GM21526 (cell line): ENCODE results near the gene DLG4.

ENCODE experiments used
- ATAC-seq: cut with Tn5 transposase; IDR thresholded peaks from one replicate; pipeline ENCODE4 v1.9.1; 2021; ENCODE audit warnings: moderate library complexity; ENCODE audit not compliant: unreplicated experiment, low FRiP score

Gene DLG4

GRCh38 chr17:7233701-7234082 is 14.1 kb upstream of the DLG4 start:
- no peak for ATAC-seq

- no peak for ATAC-seq
Measured at GRCh38 chr17:7232114-7232513, 12.5 kb upstream of the DLG4 start.

- ATAC-seq, result no peak
Measured at GRCh38 chr17:7229504-7229903, 9.9 kb upstream of the DLG4 start.

- ATAC-seq, result no peak
Measured at GRCh38 chr17:7228920-7229319, 9.3 kb upstream of the DLG4 start.

DNA sequence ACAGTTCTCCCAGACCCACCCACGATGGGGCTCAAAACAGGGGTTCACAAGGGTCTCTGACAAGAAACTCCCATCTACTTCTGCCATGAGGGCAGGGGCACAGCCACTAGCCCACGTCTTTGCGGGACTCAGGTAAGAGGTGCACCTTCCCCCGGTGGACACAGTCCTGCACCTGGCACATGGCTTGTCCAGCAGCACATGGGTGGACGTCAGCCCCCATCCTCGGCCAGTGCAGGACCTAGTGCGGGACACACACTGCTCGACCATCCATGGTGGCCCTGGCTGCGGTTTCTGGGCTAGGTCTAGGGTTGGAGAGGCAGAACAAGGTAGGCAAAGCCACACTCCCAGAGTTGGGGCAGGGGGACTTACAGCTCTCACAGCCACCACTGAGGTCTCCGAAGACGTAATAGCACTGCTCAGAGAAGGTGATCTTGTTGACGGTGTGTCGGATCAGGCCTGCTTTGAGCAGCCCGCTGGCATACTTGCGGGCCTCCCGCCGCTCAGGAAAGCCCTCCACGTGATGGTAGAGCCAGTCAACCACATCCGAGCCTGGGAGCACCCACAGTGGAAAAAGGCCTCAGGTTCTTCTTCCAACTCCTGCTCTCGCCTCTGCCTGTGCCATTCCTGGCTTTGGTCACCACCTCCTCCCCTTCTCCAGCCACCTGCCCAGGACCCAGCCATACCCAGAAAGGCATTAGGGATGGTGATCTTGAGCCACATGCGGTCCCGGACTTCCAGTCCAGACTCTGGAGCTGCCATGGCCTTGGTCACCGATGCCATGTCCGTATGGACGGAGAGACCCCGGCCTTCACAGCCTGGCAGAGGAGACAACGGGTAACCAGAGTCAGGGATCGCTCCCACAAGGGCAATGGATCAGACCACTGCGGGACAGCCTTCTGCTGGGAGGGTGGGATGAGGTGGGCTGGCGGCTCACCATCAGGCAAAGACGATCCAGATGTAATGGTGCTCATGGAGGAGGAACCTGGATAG is 7.4 kb upstream of the DLG4 start:
- no peak for ATAC-seq

- no peak for ATAC-seq
Measured at GRCh38 chr17:7225711-7226331, 6.2 kb upstream of the DLG4 start.

DNA sequence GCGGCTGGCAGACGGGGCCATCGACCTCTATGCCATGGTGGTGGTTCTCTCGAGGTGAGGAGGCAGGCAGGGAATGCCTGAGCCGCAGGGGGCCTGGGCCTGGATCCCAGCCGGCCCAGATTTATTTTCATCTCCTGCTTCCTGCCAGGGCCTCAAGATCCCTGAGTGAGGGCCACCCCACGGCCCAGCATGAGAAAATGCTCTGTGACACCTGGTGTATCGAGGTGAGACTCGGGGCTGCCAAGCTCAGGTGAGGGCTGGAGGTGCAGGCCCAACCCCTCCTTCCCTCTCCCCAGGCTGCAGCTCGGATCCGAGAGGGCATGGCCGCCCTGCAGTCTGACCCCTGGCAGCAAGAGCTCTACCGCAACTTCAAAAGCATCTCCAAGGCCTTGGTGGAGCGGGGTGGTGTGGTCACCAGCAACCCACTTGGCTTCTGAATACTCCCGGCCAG is 5.0 kb upstream of the DLG4 start:
- no peak for ATAC-seq

DNA sequence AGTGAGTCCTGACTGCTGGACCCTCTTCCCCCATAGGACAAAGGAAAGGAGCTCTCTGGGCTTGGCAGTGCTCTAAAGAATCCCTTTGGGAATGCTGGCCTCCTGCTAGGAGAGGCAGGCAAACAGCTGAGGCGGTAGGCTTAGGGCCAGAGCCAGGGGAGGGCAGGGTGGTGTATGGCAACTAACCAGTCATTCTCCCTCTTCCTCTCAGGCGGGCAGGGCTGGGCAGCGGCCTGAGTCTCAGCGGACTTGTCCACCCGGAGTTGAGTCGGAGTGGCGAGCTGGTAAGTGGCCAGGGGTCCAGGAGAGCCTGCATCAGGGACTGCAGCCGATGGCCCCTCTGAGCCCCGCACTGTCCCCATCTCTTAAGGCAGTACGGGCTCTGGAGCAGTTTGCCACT is 4.5 kb upstream of the DLG4 start:
- no peak for ATAC-seq

DNA sequence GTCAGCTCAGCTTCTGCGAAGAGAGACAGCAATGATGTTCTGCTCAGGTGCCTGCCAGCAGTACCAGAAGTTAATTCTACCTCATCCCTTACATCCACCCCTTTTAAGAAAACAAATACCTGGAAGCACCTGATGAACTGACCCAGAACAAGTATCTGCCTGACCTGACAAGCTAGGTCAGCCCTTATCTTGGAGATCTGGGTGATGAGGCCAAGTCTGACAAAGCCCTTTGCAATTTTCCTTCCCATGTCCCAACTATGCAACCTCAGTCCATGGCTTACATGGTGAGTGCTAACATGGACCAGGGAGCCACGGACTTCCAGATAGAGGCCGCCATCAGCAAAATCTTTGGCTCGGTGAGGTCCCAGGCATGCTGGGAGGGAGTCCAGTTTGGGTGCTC is 3.7 kb upstream of the DLG4 start:
- ATAC-seq, result no peak

DNA sequence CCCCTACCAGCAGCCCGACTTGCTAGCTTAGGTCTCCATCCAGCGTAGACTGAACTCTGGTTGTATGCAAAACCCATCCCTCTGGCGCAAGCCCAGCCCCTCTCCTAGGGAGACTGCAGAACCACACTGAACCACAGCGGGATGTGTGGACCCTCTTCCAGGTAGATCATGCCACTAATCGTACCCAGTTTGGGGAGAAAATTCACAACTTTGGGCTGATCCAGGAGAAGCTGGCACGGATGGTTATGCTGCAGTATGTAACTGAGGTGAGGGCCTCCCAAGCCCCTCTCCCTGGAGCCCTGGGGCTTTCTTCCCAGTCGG is 3.3 kb upstream of the DLG4 start:
- ATAC-seq, result no peak

DNA sequence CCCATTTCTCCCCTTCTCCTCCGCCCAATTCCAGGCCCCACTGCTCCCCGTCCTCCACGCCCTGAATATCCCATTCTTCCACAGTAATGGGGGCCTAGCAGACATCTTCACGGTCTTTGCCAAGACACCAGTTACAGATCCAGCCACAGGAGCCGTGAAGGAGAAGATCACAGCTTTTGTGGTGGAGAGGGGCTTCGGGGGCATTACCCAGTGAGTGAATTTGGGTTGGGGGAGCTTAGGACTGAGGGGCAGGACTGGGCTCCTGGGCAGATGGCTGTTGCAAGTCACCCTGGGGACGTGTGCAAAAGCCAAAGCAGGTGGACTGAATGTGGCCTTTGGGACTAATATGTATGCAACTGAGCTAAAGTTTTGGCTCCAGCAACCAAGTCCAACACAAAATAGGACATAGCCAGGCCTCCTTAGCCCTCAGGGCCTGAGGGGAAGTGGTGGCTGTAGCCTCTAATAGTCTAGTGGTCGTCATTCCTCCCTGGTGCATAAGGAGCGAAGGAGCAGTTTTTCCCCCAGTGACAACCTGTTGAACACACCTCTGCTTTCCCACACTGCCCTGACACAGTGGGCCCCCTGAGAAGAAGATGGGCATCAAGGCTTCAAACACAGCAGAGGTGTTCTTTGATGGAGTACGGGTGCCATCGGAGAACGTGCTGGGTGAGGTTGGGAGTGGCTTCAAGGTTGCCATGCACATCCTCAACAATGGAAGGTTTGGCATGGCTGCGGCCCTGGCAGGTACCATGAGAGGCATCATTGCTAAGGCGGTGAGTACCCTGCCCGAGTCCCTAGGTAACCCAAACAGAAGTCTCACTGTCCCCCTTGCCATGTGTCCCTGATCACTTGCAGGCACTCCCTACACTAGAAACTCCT is 2.7 kb upstream of the DLG4 start:
- ATAC-seq, result no peak

DNA sequence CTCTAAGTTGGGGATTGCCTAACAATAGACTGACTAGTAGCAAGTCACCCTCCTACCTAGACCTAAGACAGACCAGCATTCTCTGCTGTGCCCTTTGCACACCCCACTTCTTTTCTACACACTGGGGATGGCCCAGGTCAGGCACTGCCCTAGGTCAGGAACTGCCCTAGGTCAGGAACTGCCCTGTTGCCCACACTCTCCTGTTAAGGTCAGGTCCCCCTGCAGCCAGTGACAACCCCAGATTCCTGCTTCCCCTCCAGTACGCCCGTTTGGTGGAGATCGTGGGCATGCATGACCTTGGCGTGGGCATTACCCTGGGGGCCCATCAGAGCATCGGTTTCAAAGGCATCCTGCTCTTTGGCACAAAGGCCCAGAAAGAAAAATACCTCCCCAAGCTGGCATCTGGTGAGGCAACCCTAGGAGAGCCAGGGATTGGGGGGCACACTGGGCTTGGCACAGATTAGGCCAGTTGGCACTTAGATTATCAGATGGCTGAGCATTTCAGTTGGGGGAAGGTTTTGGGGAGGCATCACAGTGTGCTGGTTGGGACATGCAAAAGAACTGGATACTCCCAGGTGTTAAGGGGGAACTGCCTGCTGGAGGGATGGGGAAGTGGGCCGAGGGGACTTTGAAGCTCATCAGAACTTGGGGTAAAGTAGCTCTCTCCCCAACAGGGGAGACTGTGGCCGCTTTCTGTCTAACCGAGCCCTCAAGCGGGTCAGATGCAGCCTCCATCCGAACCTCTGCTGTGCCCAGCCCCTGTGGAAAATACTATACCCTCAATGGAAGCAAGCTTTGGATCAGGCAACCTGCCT is 1.8 kb upstream of the DLG4 start:
- no peak for ATAC-seq

- no peak for ATAC-seq
Measured at GRCh38 chr17:7220593-7221277, 1.1 kb upstream of the DLG4 start.

DNA sequence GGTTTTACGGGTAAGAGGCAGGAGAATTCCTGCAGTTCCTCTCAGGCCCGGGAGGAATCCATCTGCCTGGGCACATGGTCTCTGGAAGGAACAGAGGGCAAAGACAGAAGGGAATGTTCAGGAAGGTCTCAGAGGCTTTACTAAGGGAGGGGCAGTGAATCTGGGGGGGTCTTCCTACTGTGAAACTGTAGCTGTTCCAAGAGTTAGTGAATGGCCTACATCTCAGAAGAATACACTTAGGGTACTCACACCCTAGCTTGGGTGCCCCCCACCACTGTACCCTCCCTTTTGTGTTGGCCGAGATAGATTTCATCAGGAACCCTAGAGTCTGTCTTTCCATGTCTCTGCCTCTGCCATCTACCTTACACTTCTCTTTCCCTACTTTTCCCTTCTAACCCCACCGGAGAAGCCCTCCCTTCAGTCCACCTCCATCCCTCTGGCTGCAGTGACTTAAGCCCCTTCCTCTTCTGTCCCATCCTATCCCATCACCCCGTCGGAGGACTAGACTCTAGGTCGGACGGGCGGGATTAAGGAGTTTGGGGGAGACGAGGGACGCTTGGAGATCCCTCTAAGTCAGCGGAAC is 316 bp downstream of the DLG4 start:
- no peak for ATAC-seq

- no peak for ATAC-seq
Measured at GRCh38 chr17:7218758-7219157, 878 bp downstream of the DLG4 start.

DNA sequence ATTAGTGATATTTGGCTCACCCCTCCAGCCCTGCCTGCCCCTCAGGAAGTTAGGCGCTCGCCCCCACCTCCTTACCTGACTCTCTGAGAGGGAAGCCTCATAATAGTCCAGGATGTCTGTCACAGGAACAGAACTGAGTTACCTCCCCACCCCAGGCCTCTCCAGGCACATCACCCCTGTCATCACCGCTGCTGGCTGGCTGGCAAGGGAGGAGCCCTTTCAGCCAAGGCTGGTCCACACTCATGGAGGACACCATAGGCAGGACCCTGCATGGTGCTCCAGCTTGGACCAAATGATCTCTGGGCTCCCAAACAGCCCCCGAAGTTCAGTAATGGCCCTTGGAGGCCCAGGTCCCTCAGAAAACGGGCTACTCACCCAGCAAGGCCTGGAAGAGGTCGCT is 1.5 kb downstream of the DLG4 start:
- ATAC-seq, result no peak

- no peak for ATAC-seq
Measured at GRCh38 chr17:7217113-7217987, 2.3 kb downstream of the DLG4 start.
